ENCODE data around the gene MAPKBP1.

MAPKBP1 gene

GRCh38 chr15:41861736-41862356 lies 87.6 kb downstream of the MAPKBP1 start:
- no peaks in the 10 kb centered on the region for H3K9me3 ChIP-seq
- H3K4me3 ChIP-seq = no peak overlapping the region
- H3K27me3 ChIP-seq = peaks cover 0 to 2% of the 10 kb centered on the region in 2 donors
- H3K27ac ChIP-seq = no peak overlapping the region
- H3K36me3 ChIP-seq = no peaks in the 10 kb centered on the region
- DNase-seq = no peak
- H3K4me1 ChIP-seq = no peaks in the 10 kb centered on the region
- intact Hi-C loops (cut with DNase I; ENCODE audit: low total_unique reads) = no loop called here
- TF ChIP-seq CTCF (IDR thresholded peaks at IDR 0.05) = no peak

- Histone ChIP-seq H3K4me3 (no peak overlapping the region), H3K27me3 (no peaks in the 10 kb centered on the region), H3K9me3 (no peaks in the 10 kb centered on the region), H3K36me3 (no peaks in the 10 kb centered on the region), H3K27ac (no peak overlapping the region), H3K4me1 (no peaks in the 10 kb centered on the region)
- intact Hi-C loops (cut with DNase I; ENCODE audit: low total_unique reads) = no loop called here
- no peak for DNase-seq
- no peak for TF ChIP-seq CTCF (IDR thresholded peaks at IDR 0.05)
Measured at GRCh38 chr15:41862515-41863116, 88.3 kb downstream of the MAPKBP1 start.

GRCh38 chr15:41865490-41866055 lies 91.3 kb downstream of the MAPKBP1 start:
- H3K27ac ChIP-seq = no peak overlapping the region
- H3K4me1 ChIP-seq = no peaks in the 10 kb centered on the region
- H3K4me3 ChIP-seq = no peak overlapping the region
- intact Hi-C loops (cut with DNase I; ENCODE audit: low total_unique reads) = no loop called here
- DNase-seq = no peak
- H3K27me3 ChIP-seq = no peaks in the 10 kb centered on the region
- H3K36me3 ChIP-seq = no peaks in the 10 kb centered on the region
- no peak for TF ChIP-seq CTCF (IDR thresholded peaks at IDR 0.05)
- H3K9me3 ChIP-seq = no peaks in the 10 kb centered on the region

- Histone ChIP-seq H3K27me3 (no peaks in the 10 kb centered on the region), H3K4me1 (no peaks in the 10 kb centered on the region), H3K27ac (no peak overlapping the region), H3K4me3 (no peak overlapping the region), H3K9me3 (no peaks in the 10 kb centered on the region), H3K36me3 (no peaks in the 10 kb centered on the region)
- DNase-seq = no peak
- TF ChIP-seq CTCF (IDR thresholded peaks at IDR 0.05) = no peak
- intact Hi-C loops (cut with DNase I; ENCODE audit: low total_unique reads) = no loop called here
Measured at GRCh38 chr15:41866263-41866703, 92.0 kb downstream of the MAPKBP1 start.

GRCh38 chr15:41866872-41867579 lies 92.7 kb downstream of the MAPKBP1 start:
- DNase-seq = no peak
- Histone ChIP-seq H3K27me3 (no peaks in the 10 kb centered on the region), H3K4me1 (no peaks in the 10 kb centered on the region), H3K36me3 (no peaks in the 10 kb centered on the region), H3K27ac (no peak overlapping the region), H3K9me3 (no peaks in the 10 kb centered on the region), H3K4me3 (no peak overlapping the region)
- TF ChIP-seq CTCF (IDR thresholded peaks at IDR 0.05) = no peak
- intact Hi-C loops (cut with DNase I; ENCODE audit: low total_unique reads) = no loop called here

All from tibial artery (tissue), 4 donors.